Ishikawa (cell line): ENCODE measurements around the gene HSD17B12.

Source experiments
- CEBPB ChIP-seq: IDR thresholded peaks from 2 replicates; pipeline ENCODE4 v1.6.1; 2012
- CREB1 ChIP-seq: IDR thresholded peaks from 2 replicates; pipeline ENCODE4 v1.6.1; 2012; ENCODE audit warnings: low read depth
- EGR1 ChIP-seq: IDR thresholded peaks from 2 replicates; pipeline ENCODE4 v1.6.1; 2012
- EP300 ChIP-seq: IDR thresholded peaks from 2 replicates; pipeline ENCODE4 v1.6.1; 2012; ENCODE audit warnings: borderline replicate concordance
- FOXM1 ChIP-seq: IDR thresholded peaks from 2 replicates; pipeline ENCODE4 v1.6.1; 2012; ENCODE audit warnings: low read depth, borderline replicate concordance
- MAX ChIP-seq: IDR thresholded peaks from 2 replicates; pipeline ENCODE4 v1.6.1; 2012
- NFIC ChIP-seq: IDR thresholded peaks from 2 replicates; pipeline ENCODE4 v1.6.1; 2012
- RAD21 ChIP-seq: IDR thresholded peaks from 2 replicates; pipeline ENCODE4 v1.6.1; 2012; ENCODE audit warnings: low read depth
- REST ChIP-seq: IDR thresholded peaks from 2 replicates; pipeline ENCODE4 v1.6.1; 2012; ENCODE audit warnings: low read depth, mild to moderate bottlenecking
- TAF1 ChIP-seq: IDR thresholded peaks from 2 replicates; pipeline ENCODE4 v1.6.1; 2012; ENCODE audit warnings: low read depth, mild to moderate bottlenecking
- TCF12 ChIP-seq: IDR thresholded peaks from 2 replicates; pipeline ENCODE4 v1.6.1; 2012; ENCODE audit warnings: low read depth
- USF1 ChIP-seq: IDR thresholded peaks from 2 replicates; pipeline ENCODE4 v1.6.1; 2012
- YY1 ChIP-seq: IDR thresholded peaks from 2 replicates; pipeline ENCODE4 v1.6.1; 2012; ENCODE audit warnings: low read depth
- ZBTB7A ChIP-seq: IDR thresholded peaks from 2 replicates; pipeline ENCODE4 v1.6.1; 2012; ENCODE audit warnings: low read depth

GRCh38 chr11:43735961-43736360, 55.4 kb downstream of the HSD17B12 start:
- TF ChIP-seq MAX (no peak), CEBPB (no peak), ZBTB7A (no peak), TAF1 (no peak), TCF12 (no peak), EGR1 (no peak), EP300 (no peak), FOXM1 (no peak), NFIC (no peak), REST (no peak), YY1 (no peak), USF1 (no peak), RAD21 (no peak), CREB1 (no peak)
